Prostate gland (tissue), 2 donors: Measurements from ENCODE around the gene UBXN7.

Experiments
- CTCF ChIP-seq, 4 experiments: fragments of 200-600 bp in 2 of 4; fragments of 450-650 bp in 2 of 4; sonication (generic) in 2 of 4; IDR thresholded peaks; 1 replicate in 3 of 4; 2 replicates in 1 of 4; pipeline ENCODE4 v1.5.1; 2016 to 2019; ENCODE audit warnings: antibody characterized with exemption in 4 of 4, mild to moderate bottlenecking in 2 of 4, moderate library complexity in 2 of 4
- POLR2A ChIP-seq: fragments of 450-650 bp; IDR thresholded peaks from one replicate; pipeline ENCODE4 v1.6.1; 2016; ENCODE audit warnings: antibody characterized with exemption, mild to moderate bottlenecking
- POLR2AphosphoS5 ChIP-seq: sonication (generic); formaldehyde crosslinking; IDR thresholded peaks from one replicate; pipeline ENCODE4 v1.6.1; 2017; ENCODE audit warnings: antibody characterized with exemption

- TF ChIP-seq CTCF (IDR thresholded peaks at IDR 0.05) (no peak), POLR2A (no peak), POLR2AphosphoS5 (no peak)
These were observed 109.2 kb downstream of the UBXN7 start for GRCh38 chr3:196323016-196323415.
